HG03469 (cell line): ENCODE results near the gene CALCOCO1.
A peak's percentile ranks its signal among the peaks of the same experiment; 100 is the strongest.
"Not testable (repeated sequence)": the region's sequence is repeated elsewhere in the genome, so short reads cannot be mapped to it uniquely, and the experiment has no call there.

ENCODE experiments used
- ATAC-seq: cut with Tn5 transposase; IDR thresholded peaks from one replicate; pipeline ENCODE4 v1.9.1; 2021; ENCODE audit warnings: mild to moderate bottlenecking, moderate library complexity, moderate number of reproducible peaks; ENCODE audit not compliant: unreplicated experiment

CALCOCO1 gene

DNA sequence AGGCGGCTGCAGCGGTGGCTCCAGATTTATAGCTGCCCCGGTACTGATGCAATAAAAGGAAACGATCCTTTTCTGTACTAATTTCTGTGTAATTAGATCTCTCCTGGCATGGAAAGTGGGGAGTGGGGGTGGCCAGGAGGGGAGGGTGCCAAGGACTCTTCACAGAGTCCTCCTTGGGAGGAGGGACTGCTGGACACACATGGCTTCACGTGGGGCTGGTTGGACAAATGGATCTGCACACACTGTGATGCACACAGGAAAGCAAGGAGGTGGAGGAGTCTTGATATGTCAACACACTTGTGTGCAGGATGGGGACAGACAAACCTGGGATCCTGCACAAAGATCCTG lies 27.6 kb downstream of the CALCOCO1 start:
- no peak for ATAC-seq

DNA sequence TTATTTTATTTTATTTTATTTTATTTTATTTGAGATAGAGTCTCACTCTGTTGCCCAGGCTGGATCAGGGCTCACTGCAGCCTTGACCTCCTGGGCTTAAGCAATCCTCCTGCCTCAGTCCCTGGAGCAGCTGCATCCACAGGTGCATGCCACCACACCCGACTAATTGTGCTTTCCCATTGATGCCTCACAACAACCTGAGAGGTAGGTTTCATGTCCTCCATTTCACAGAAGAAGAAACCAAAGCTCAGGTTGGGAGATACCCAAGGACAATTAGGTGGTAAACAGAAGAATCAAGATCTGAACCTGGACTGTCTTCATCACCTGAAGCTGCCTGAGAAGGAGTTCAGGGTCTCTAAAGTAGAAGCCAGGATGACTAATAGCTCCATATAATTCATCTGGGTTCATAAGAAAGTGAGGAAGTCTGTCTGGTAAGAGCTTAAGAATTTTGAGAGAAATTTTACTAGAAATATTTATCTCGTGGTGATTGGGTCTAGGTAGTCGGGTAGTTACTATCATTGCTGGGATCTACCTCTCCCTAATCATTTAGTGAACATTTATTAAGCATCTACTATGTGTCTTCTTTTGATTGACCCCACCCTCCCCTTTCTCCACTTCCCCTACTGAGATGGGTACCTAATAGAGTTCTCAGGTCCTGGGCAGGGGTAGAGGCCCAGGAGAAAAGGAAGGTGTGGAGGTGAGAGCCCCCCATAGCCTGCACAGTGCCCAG lies 28.1 kb downstream of the CALCOCO1 start:
- ATAC-seq = no peak

DNA sequence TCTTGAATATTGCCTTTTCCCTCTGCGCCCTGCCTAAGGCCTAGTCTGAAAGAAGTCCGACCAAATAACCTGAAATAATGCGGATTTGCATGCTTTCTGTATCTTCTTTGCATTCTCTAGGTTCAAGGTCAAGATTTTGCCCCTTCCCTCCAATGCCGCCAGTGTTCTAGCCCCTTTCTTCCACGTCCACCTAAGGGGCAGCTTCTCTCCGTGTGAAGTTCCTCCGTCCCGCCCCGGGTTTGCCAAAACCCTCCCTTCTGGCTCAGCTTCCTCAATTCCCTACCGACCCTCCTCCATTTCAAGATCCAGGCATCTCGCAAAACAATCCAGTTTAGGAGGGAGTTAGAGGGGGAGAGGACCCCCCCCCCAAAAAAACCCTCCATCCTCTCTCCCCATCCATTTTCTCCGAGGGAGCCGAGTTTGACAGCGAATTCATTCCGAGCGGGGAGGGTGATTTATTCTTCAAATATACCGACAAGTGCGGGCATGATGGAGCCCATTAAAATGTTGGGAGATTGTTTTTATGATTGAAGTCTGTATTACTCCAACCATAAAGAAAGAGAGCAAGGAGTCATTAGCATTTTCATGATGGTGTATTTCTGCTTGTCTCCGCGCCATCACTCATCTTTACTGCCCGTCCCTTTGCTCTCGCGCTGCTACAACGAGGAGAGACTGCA lies 30.5 kb downstream of the CALCOCO1 start:
- ATAC-seq = no peak

DNA sequence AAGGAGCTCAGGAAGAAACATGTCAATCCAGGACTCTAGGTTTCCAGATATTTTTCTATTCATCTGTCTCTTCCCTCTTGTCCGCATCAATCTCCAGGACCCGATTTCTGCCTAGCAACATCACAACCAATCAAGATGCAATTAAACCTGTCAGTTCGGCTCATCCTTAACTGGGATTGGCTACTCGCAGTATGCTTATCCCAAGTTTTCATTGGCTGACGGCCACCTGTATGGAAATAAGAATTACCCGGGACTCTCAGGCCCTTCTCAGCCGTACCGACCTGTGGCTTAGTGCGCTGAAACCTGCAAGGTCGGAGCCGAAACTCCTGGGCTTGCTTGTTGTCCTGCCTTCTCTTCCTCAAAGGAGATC lies 31.0 kb downstream of the CALCOCO1 start:
- ATAC-seq = no peak

DNA sequence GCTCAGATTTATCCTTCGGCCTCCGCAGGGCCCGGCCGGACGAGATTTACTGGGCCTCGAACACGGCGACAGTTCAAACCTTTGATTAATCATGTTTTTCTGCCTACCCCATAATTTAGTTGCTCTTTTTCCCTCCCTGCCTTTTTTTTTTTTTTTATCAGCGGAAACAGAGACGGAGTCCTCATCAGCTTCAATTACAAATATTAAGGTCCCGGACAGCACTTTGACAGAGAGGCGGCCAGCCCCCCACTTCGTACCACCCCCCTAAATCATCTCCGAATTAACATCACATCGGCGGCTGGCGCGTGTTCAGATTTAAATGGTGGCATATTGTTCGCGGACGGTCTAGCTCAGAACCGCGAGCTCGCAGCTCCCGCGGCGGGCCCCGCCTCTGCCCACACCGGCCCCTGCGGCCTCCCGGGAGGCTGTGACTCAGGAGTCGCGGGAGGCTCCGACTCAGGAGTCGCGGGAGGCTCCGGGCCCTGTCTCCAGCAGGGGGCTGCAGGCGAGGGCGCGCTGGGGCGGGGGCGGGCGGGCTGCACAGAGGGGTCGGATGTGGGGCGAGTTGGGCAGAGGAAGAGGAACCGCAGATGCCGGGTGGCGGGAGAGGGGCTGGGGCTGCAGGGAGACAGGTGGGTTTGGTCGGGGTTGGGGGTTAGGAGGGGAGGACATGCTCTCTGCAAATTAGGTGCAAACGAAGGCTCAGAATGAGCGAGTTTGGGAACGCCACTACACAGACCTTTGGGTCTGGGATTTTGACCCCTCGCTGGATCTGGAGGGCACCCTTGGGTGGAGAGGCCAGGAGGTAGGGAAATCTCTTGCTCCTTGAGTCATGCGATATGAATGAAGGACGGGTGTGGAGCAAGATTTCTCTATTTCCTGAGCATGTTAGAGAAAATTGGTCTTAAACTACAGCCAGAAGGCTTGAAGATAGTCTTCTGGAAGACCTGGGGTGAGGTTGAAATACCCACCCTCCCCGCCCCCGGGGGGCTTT lies 31.8 kb downstream of the CALCOCO1 start:
- ATAC-seq = no peak

DNA sequence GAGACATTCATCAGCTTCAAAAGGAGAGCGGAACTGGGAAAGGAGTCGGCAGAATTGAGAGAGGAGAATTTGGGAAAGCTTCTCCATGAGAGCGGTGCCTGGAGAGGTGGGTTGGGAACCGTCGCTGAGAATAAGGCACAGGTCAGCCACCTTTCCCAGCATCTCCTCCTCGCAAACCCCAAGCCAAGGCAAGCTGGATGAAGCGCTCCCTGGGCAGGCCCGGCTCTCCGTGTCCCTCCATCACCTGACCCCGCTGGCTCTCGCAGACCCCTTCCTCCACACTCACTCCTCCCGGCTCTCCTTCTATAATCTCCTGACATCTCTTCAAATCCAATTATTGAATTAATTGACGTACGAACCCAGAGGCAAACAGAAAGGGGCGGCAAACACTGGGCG lies 32.5 kb downstream of the CALCOCO1 start:
- ATAC-seq = no peak

DNA sequence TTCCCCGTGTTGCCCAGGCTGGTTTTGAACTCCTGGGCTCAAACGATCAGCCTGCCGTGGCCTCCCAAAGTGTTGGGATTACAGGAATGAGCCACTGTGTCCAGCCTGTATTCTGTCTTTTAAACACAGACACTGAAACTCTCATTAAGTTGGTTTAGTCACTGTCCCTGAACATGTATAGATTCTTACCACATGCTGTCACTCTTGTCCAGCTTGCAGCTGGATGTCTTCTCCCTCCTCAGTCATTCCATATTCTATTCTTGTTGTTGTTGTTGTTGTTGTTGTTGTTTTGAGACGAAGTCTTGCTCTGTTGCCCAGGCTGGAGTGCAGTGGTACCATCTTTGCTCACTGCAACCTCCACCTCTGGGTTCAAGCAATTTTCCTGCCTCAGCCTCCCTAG lies 39.1 kb downstream of the CALCOCO1 start:
- no peak for ATAC-seq

DNA sequence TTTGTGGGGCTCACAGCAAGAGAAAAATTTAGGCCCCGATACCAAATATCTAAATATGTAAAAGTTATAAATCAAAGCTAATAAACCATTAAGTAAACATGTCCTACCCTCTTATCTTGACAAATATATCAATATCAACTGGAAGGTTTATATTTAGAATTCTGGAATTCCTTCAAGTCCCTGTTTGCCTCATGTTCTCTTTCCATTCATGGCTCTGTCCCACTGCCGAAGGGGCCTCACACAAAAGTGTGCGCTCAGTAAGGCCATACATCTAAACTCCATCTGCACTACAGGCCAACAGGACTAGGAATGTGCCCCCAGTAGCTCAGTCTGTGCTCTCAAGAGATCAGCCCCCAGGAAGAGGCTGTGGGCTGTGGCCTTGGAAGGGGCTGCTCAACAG lies 40.8 kb downstream of the CALCOCO1 start:
- no peak for ATAC-seq

DNA sequence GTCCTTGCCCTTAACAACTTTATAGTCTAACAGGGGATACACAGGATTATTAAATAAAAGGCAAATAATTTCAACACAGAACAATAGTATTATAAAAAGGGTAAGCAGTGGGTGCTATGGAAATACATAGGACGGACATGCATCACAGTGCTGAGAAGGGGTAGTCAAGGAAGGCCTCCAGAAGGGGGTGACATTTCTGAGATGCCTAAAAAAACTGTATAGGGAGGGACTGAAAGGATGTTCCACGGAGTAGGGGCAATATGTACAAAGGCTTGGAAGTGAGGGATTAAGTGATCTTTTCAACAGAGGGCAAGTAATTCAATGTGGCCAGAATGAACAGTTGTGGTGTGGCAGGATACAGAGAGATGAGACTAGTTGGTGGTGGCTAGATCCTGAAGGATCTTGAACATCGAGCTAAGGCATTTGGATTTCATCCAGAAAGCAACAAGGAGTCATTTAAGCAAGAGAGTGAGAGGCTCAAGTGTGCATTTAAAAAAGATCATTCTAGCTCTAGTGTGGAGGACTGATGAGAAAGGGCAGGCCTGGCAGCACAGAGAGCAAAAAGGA lies 42.5 kb downstream of the CALCOCO1 start:
- no peak for ATAC-seq

DNA sequence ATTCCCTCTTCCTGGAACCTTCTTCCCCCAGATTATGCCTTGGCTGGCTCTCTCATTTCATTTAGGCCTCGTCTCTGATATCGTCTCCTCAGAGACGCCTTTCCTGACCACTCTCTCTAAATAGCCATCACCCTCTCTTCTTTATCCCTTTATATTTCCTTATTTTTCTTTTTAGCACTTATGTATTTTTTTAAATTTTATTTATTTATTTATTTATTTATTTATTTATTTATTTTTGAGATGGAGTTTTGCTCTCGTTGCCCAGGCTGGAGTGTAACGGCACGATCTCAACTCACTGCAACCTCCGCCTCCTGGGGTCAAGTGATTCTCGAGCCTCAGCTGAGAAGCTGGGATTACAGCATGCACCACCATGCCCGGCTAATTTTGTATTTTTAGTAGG lies 43.3 kb downstream of the CALCOCO1 start:
- ATAC-seq = no peak

DNA sequence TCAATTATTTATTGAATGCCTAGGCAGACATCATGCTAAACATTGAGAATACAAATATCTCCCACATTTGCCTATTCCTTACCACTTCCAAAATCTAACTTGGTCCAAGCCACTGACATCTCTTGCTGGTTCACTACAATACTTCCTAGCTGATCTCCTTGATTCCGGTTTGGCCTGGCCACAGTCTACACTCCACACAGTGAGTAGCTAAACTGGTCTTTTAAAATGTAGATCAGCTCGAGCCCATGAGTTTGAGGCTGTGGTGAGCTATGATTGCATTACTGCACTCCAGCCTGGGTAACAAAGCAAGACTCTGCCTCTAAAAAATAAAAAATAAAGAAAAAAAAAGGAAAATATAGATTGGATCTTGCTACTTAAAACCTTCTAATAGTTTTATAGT lies 43.8 kb downstream of the CALCOCO1 start:
- no peak for ATAC-seq

DNA sequence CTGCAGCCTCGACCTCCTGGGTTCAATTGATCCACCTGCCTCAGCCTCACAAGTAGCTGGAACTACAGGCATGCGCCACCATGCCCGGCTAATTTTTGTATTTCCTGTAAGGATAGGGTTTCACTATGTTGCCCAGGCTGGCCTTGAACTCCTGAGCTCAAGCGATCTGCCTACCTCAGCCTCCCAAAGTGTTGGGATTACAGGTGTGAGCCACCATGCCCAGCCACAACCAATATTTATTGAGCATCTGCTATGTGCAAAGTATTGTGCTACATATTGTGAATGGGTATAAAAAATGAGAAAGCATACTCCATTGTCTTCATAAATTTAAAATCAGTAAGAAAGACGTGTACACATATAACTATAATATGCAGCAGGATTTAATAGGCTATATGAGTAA lies 47.2 kb downstream of the CALCOCO1 start:
- not testable (repeated sequence) for ATAC-seq

DNA sequence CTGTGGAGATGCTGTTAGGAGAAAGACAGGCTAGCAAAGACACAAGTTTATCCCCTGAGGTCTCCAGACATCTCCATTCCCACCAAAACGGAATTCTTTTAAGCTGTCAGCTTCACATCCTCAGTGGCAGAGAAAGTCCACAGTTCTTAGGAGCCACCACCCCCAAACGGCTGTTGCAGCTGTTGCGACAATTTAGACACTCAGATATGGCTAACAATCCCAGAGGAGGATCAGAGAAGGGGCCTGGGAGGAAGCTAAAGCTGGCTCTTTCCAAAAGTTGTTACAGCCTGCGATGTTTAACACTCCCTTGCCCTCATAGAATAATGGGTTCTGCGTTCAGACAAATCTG lies 49.5 kb downstream of the CALCOCO1 start:
- ATAC-seq = no peak

DNA sequence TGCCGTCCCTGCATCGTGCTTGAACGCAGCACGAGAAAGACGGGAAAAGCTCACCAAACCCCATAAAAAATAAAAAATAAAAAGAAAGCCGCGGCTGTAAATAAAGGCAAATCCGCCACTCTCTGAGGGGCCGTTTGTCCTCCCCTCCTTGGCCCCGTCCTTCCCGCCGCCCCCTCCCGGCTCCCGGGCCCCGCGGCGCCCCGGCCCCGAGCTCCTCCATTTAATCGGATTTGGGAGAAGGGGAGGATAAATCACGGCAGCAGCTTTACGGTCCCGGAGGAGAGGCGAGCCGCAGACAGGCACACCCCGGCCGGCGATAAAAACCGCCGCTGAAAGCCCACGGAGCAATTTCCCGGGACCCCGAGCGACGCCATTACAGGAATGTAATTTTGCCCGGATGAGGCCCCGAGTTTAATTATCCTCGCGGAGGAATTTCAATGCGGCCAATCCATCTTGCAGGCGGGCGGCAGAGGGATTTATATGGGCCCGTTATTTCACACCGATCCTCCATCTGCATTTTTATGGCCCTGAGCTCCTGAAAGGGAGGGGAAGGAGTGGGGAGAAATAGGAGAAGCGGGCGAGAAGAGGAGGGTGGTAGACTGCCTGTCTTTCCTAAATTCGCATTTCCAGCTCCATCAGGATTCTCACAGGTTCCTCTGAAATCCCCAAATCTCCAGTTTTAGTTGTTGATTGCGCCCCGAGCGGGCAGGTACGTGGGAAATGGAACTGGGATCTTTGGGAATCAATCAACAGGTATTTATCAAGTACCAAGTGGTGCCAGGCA lies 50.0 kb downstream of the CALCOCO1 start:
- no peak for ATAC-seq

DNA sequence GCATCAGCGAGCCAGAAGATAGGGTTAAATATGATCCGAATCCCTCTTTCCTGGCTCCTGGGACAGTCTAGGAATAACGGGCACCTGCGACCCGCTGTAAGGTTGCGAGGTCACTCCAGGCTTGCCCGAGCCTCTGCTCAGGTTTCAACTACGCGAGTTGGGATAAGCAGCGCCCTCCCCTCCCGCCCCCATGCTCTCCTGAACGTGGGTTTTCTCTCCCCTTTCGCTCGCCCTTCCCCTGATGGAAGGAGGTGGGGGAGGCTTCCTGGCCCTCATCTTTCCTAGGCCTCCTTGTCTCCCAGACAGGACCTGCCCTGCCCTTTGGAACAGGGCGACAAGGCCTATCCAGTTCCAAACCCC lies 50.6 kb downstream of the CALCOCO1 start:
- ATAC-seq = no peak

DNA sequence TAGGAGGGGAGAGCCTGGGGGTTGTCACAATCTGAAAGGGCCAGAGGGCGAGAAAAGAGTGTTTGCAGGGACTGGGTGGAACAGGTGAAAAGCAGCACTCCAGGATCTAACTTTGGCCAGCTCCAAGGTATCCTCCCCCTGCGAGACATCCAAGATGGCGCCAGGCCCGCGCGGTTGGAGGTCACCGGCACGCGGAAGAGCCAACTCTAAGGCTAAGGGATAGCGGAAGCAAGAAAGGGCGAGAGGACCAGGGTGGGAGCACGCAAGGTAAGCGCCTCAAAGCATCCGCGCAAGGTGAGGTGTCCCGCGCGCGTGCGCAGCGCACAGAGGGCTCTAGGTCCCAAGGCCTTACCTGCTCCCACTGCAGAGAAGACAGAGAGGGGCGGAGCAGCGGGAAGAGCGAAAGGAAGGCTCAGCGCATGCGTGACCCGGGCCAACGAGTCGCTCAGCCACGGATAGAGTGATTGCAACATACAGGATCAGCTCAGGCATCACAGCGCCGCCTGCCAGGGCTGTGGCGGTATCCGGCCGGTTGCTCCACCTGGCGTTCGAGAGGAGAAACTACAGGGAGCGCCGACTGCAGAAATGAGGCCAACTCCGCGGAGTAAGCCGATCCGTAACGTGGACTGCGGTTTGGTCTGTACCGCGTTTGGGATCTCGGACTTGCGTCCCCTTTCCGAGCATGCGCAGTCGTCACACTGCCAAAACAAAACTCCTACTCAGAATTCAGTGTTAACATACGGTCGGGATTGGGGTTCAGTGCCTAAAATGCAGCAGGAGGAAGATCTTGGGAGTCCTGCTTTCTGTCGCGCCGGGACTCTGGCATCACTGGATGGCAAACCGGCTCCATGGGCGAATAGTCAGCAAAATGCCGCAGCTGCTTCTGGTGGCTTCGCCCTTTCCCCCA lies 51.3 kb downstream of the CALCOCO1 start, which contains the start of gene ATP5MC2:
TSS of gene ATP5MC2 (minus strand) at position 383 of the 907 bp plus-strand sequence. CDS start 3,469 bp downstream, outside the sequence.
- ATAC-seq = peak; percentile 83

DNA sequence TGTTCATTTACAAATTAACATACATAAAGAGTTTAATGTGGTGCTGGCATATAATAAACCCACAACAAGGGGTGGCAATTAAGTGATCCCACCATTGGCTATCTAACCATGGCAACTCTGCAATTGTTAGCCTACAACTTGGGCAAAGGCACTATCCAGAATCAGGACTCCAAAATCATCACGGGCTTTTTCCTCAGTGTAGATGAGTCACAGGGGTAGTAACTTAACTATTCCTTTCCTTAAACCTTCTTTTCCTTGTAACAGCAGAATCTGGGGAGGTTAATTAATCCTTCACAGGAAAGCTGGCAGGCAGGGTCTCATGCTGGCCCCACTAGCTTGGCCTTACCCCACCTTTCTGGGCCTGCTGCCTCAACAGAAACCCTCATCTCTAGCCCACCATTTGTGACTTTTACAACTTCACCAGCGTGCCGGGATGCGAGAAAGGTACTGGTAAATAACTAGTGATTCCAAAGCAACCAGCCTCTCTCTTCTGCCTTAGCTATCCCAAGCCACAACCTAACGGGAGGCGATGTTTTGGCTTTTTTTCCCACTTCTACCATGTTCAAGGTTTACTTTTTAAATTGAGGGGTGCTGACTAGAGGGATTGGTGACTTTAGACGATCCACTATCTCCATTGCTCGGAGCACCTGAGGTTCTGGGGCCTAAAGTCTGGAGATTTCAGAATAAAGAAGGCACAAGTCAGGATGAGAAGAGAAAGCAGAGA lies 52.1 kb downstream of the CALCOCO1 start:
- ATAC-seq = no peak

DNA sequence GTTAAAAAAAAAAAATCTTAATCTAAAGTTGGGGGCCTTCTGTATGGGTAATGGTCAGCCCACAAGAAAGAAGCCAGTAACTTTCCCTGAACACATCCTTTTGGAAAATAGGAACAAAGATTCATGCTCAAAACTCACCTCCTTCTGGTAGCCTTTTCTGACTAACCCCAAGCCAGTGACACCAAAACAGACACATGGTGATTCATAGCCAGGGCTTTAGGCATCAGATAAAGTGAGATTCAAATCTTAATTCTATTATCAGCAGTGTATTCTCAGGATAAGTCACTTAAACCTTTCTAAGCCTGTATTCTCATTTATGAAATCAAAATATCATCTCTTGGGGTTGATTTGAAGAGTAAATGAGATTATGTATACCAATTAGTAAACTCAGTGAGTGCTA lies 56.3 kb downstream of the CALCOCO1 start:
- ATAC-seq = no peak

DNA sequence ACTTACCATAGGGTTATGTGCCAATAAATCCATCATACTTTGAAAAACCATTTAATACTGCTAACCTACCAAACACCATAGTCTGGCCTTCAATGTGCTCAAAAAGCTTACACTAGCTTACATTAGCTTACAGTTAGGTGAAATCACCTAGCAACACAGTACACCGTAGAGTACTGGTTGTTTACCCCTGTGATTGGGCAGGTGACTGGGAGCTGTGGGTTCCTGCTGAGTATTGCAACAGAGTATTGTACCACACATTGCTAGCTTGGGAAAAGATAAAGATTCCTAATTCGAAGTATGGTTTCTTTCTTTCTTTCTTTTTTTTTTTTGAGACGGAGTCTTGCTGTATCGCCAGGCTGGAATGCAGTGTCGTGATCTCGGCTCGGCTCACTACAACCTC lies 56.9 kb downstream of the CALCOCO1 start:
- no peak for ATAC-seq
